Activated T-helper 17 cell treated with anti-CD3 and anti-CD28 coated beads, Interleukin-2, amount 50 U/mL, for 72 hours (primary cell): ENCODE data around the gene SLC16A10. TPM values are rescaled to one million over a fixed set of nuclear protein-coding genes. Genes with fewer than 3 reads are reported as not detected.
A peak's percentile ranks its signal among the peaks of the same experiment; 100 is the strongest.

Experiments
- ATAC-seq: fragments of 150-1000 bp; cut with Tn5 transposase; replicated peaks from 2 replicates; pipeline ENCODE4 v1.10.0; 2021; ENCODE audit warnings: mild to moderate bottlenecking, moderate library complexity
- H3K27ac Mint-ChIP-seq: one replicate; pipeline ENCODE4 v1.8.0; 2022; ENCODE audit warnings: mixed read lengths
- H3K27me3 Mint-ChIP-seq: one replicate; pipeline ENCODE4 v1.8.0; 2022; ENCODE audit warnings: mixed read lengths
- H3K36me3 Mint-ChIP-seq: one replicate; pipeline ENCODE4 v1.8.0; 2022; ENCODE audit warnings: low read depth, mild to moderate bottlenecking, mixed read lengths
- H3K4me1 Mint-ChIP-seq: one replicate; pipeline ENCODE4 v1.8.0; 2022; ENCODE audit warnings: mixed read lengths
- H3K4me3 Mint-ChIP-seq: one replicate; pipeline ENCODE4 v1.8.0; 2022; ENCODE audit warnings: mild to moderate bottlenecking, mixed read lengths
- H3K9me3 Mint-ChIP-seq: one replicate; pipeline ENCODE4 v1.8.0; 2022; ENCODE audit warnings: mixed read lengths
- total RNA-seq, 2 donors: library from RNA; stranded (reverse); gene quantifications; one replicate each; pipeline ENCODE4 v1.2.3, GENCODE V29; 2022

Gene SLC16A10
- total RNA-seq, 2 donors from 2014 or later, result 2.1 to 3.8 TPM

DNA sequence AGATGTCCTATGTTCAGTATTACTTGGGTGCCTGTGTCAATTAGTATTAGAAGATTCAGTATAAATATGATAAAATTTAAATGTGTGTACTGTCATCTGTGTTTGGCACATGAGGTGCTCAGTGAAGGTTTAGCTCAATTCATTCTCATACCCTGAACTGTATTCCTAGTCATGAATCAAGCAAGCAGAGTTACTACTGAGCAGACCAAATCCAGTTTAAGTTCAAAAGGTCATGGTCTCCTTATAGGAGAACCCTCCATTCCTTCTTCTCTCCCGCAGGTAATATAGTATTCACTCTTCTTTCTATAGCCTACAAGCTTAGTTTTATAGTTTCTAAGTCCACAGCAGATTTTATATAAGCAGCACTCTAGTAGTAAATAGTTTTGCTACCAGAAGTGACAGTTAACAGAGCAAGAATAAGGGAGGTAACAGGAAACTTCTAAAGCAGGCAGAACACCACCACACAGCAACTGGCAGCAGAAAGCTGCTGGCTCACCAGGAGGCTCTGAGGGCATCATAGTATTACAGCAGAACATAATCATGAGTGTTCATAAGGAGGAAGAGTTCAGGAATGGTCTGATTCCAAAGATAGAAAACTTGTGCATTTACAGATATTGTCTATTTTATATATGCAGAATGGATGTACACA is 133.2 kb downstream of the SLC16A10 start:
- H3K4me1 Mint-ChIP-seq, result no peaks in the 10 kb centered on the region
- no peak for ATAC-seq
- H3K27ac Mint-ChIP-seq, result no peak overlapping the region
- no peaks in the 10 kb centered on the region for H3K9me3 Mint-ChIP-seq
- H3K36me3 Mint-ChIP-seq, result no peaks in the 10 kb centered on the region
- no peaks in the 10 kb centered on the region for H3K27me3 Mint-ChIP-seq
- no peak overlapping the region for H3K4me3 Mint-ChIP-seq

DNA sequence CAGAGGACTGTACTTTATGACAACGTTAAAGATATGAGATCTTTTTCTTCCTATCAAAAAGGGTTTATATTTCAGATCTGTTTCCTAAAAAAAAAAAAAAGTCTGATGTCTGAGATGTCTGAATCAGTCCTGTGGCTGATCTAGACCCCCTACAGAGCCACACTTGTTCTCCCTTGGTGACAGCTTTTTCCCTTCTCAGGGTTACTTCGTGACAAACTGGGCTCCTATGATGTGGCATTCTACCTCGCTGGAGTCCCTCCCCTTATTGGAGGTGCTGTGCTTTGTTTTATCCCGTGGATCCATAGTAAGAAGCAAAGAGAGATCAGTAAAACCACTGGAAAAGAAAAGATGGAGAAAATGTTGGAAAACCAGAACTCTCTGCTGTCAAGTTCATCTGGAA is 134.5 kb downstream of the SLC16A10 start:
- no peaks in the 10 kb centered on the region for H3K36me3 Mint-ChIP-seq
- no peak for ATAC-seq
- H3K4me3 Mint-ChIP-seq, result no peak overlapping the region
- H3K4me1 Mint-ChIP-seq, result no peaks in the 10 kb centered on the region
- H3K9me3 Mint-ChIP-seq, result no peaks in the 10 kb centered on the region
- no peaks in the 10 kb centered on the region for H3K27me3 Mint-ChIP-seq
- peak overlapping the region; percentile 11 for H3K27ac Mint-ChIP-seq

DNA sequence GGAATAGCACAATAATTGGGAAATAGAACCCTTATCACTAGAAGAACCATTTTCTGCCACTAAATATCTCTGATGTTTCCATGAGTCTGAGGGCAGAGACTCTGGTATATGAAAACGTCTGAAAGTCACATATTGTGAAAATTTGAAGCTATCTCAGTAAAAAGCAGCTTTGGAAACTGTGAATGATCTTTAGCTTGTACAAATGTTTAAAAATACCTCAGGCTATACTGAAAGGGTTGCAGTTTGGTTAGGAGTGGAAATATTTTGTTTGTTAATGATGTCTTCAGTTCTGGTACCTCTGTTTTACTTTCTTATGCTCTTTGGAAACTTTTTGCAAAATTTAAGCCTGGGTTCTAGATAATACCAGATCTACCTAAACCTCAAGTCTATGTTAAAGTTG is 135.0 kb downstream of the SLC16A10 start:
- no peak for ATAC-seq
- H3K9me3 Mint-ChIP-seq, result no peaks in the 10 kb centered on the region
- no peaks in the 10 kb centered on the region for H3K4me1 Mint-ChIP-seq
- no peak overlapping the region for H3K27ac Mint-ChIP-seq
- H3K27me3 Mint-ChIP-seq, result no peaks in the 10 kb centered on the region
- no peak overlapping the region for H3K4me3 Mint-ChIP-seq
- no peaks in the 10 kb centered on the region for H3K36me3 Mint-ChIP-seq

DNA sequence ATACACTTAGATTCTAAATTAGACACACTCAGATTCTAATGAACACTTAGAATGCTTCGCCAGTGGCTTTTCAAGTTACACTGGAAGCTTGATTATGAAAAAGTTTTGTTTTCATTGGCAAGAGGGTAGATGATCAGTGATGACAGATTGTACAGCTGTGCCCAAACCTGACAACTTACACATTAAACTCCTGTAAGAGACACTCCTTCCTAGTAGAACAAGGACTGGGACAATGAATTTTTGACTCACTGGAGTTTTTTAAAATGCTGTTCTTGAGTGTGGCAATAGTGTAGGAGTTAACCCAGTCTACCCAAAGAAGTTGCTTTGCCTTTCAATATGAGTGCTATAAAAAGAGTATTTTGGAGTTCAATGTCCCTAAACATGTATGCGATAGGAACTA is 140.8 kb downstream of the SLC16A10 start:
- ATAC-seq, result no peak
- no peaks in the 10 kb centered on the region for H3K4me1 Mint-ChIP-seq
- H3K36me3 Mint-ChIP-seq, result no peaks in the 10 kb centered on the region
- H3K27me3 Mint-ChIP-seq, result no peaks in the 10 kb centered on the region
- H3K27ac Mint-ChIP-seq, result no peak overlapping the region
- no peak overlapping the region for H3K4me3 Mint-ChIP-seq
- no peaks in the 10 kb centered on the region for H3K9me3 Mint-ChIP-seq

DNA sequence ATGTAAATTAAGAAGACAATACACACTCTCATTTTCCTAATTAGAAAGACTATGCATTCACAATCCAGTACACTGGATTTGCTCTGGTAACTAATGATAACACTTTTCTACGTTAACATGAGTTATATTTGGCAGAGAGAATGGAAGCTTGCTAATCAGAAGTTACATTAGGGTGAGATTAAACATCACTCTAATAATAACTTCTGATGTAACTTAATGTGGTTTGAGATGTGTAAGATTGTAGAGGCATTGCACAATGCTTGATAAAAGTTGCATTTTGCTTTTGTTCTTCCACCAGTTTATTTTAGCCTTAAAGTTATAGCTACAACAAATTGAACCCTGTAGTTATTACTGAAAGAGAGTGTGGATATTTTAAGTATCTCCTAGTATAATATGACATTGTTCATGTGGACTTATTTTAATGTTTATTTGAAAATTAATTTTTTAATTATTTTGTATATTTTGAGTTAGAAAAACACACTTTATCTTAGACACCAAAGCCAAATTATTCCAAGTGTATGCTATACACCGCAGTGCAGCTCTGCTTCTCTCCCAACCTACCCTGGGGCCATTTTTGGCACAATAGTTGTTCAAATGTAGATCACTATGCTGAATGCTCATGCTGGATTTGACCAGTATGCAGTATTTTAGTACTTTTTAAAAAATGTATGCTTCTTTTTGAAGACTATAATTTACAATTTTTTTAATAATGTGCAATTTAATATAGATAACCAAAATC is 143.2 kb downstream of the SLC16A10 start:
- no peak for ATAC-seq
- no peak overlapping the region for H3K4me3 Mint-ChIP-seq
- H3K4me1 Mint-ChIP-seq, result no peaks in the 10 kb centered on the region
- no peaks in the 10 kb centered on the region for H3K36me3 Mint-ChIP-seq
- peaks cover 4% of the 10 kb centered on the region for H3K27me3 Mint-ChIP-seq
- H3K9me3 Mint-ChIP-seq, result no peaks in the 10 kb centered on the region
- H3K27ac Mint-ChIP-seq, result no peak overlapping the region

DNA sequence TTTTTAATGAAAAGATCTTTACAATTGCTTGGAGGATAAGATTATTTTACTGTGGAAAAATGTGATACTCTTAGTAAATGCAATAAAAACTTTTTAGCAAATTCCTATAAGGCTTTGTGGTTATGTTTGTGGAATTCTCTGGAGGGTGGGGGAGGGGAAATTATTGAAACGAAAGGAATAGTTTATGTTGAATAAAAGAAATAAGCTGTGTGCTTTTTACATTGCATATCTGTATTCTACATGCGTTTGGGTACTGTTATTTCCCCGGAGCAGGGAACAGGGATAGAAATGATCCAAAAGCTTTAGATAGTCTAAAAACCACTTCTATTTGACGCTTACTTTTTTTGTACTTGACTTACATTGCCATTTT is 143.8 kb downstream of the SLC16A10 start:
- peaks cover 4% of the 10 kb centered on the region for H3K27me3 Mint-ChIP-seq
- no peak for ATAC-seq
- H3K4me1 Mint-ChIP-seq, result no peaks in the 10 kb centered on the region
- H3K36me3 Mint-ChIP-seq, result no peaks in the 10 kb centered on the region
- H3K9me3 Mint-ChIP-seq, result no peaks in the 10 kb centered on the region
- no peak overlapping the region for H3K27ac Mint-ChIP-seq
- H3K4me3 Mint-ChIP-seq, result no peak overlapping the region

DNA sequence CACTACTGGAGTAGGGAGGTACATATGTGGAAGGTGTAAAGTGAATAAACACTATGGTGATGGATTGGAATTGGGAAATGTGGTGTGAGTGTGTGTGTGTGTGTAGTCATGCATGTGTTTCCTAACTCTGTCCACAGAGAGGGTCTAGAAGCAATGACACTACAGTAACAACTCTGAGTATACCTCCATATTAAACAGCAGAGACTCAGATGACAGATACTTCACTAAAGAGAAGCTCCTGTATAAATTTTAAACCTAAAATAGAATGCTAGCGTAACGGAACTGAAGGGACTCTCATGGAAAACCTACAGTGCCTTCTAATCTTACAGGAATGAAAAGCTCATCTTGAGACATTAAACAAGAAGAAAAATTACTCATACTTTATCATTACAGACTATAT is 150.5 kb downstream of the SLC16A10 start:
- no peak for ATAC-seq
- no peaks in the 10 kb centered on the region for H3K36me3 Mint-ChIP-seq
- no peaks in the 10 kb centered on the region for H3K4me1 Mint-ChIP-seq
- no peaks in the 10 kb centered on the region for H3K9me3 Mint-ChIP-seq
- no peak overlapping the region for H3K27ac Mint-ChIP-seq
- H3K4me3 Mint-ChIP-seq, result no peak overlapping the region
- H3K27me3 Mint-ChIP-seq, result peaks cover 4% of the 10 kb centered on the region

DNA sequence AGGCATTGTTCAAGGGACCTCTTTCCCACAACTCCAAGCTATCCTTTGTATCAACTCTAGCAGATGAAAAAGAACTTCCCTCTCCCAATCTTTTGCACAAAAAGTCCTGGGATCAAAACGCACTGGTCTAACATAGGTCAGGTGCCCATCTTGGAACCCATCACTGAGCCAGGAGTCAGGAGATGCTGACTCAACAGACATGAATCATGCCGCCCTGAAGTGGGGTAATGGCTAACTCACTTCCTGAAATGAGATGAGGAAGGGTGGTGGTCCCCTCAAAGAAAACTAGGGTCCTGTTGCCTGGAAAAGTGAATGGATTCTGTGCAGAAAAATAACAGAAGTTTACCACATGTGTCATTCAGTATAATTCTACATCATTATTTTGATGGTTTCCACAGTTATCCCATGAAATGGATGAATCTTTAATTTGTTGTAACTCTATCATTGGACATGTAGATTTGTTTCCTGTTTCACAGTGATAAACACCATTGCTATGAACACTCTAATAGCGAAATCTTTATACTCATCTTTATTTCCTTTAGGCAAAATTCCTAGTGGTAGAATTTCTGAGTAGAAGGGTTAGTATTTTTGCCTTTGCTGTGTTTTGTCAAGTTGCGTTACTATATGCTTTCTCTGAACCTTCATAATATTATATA is 151.3 kb downstream of the SLC16A10 start:
- ATAC-seq, result no peak

DNA sequence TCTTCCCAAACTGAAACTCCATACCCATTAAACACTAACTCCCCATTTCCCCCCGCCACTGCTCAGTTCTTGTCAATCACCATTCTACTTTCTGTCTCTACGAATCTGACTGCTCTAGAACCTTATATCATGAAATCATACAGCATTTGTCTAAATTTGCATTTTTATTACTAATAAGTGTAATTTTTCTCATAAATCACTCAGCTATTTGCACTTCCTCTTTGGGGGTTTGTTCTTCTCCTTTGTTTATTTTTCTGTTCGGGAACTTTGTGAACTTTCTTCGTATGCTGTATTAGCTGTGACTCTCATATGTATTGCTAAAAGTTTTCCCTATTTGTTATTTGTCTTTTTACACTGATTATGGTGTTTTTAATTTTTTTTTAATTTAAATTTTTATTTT is 152.2 kb downstream of the SLC16A10 start:
- H3K27me3 Mint-ChIP-seq, result peaks cover 5% of the 10 kb centered on the region
- no peaks in the 10 kb centered on the region for H3K9me3 Mint-ChIP-seq
- H3K27ac Mint-ChIP-seq, result no peak overlapping the region
- no peak for ATAC-seq
- H3K36me3 Mint-ChIP-seq, result no peaks in the 10 kb centered on the region
- no peak overlapping the region for H3K4me3 Mint-ChIP-seq
- no peaks in the 10 kb centered on the region for H3K4me1 Mint-ChIP-seq

More for the DNA sequence above, 151.3 kb downstream of the SLC16A10 start:
- H3K36me3 Mint-ChIP-seq, result no peaks in the 10 kb centered on the region
- no peaks in the 10 kb centered on the region for H3K4me1 Mint-ChIP-seq
- H3K27me3 Mint-ChIP-seq, result peaks cover 3% of the 10 kb centered on the region
- H3K27ac Mint-ChIP-seq, result no peak overlapping the region
- H3K9me3 Mint-ChIP-seq, result no peaks in the 10 kb centered on the region
- H3K4me3 Mint-ChIP-seq, result no peak overlapping the region

DNA sequence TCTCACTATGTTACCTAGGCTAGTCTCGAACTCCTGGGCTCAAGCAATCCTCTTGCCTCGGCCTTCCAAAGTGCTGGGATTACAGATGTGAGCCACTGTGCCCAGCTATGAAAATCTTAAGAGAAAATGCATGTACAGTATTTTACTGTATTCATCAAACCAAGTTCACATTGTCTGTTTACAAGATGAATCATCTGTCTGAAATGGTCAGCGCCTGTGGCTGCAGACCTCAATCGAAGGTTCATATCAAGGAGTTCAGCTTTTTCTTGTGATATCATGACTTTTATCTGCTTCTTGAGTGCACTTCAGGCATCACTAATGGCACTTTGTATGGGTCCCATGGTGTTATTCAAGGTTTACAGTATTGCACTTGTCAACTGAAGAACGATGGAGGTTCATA is 155.1 kb downstream of the SLC16A10 start:
- no peak overlapping the region for H3K4me3 Mint-ChIP-seq
- ATAC-seq, result no peak
- H3K36me3 Mint-ChIP-seq, result no peaks in the 10 kb centered on the region
- H3K4me1 Mint-ChIP-seq, result no peaks in the 10 kb centered on the region
- no peaks in the 10 kb centered on the region for H3K9me3 Mint-ChIP-seq
- H3K27me3 Mint-ChIP-seq, result peaks cover 8% of the 10 kb centered on the region
- no peak overlapping the region for H3K27ac Mint-ChIP-seq

DNA sequence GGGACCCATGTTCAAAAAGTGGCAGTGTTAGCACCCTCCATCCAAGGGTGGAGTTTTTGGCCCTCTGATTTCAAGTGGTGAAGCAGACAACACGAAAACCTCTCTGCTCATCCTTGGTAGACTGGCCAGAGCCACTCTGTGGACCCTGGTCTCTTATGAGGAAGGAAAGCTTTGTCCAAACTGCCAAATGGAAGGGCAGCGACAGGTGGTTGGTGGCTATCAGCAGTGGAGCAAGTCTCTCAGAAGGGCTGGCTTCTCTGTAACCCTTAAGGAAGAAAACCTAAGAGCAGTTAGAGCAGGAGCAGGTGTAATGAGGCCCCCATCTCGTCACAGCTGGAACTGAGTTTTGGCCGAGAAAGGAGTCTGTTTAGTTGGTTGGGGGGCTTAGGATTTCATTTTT is 155.8 kb downstream of the SLC16A10 start:
- peaks cover 8% of the 10 kb centered on the region for H3K27me3 Mint-ChIP-seq
- no peaks in the 10 kb centered on the region for H3K36me3 Mint-ChIP-seq
- ATAC-seq, result no peak
- H3K27ac Mint-ChIP-seq, result no peak overlapping the region
- H3K9me3 Mint-ChIP-seq, result no peaks in the 10 kb centered on the region
- H3K4me1 Mint-ChIP-seq, result no peaks in the 10 kb centered on the region
- H3K4me3 Mint-ChIP-seq, result no peak overlapping the region

DNA sequence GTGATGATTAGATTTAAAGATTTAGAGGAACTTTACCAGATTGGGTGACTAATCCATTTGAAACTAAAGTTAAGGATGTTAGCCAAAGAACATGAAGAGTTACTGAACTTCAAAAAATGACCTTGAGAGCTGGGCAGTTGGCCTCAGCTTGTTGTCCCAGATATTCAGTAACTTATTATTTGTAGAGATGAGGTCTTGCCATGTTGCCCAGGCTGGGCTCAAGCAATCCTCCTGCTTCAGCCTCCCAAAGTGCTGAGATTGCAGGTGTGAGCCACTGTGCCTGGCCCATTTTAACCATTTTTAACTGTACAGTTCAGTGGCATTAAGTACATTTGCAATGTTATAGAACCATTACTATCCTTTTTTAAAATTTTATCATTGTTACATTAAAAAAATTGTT is 161.5 kb downstream of the SLC16A10 start:
- H3K27me3 Mint-ChIP-seq, result peaks cover 10% of the 10 kb centered on the region
- no peak overlapping the region for H3K27ac Mint-ChIP-seq
- no peak overlapping the region for H3K4me3 Mint-ChIP-seq
- ATAC-seq, result no peak
- H3K4me1 Mint-ChIP-seq, result no peaks in the 10 kb centered on the region
- H3K36me3 Mint-ChIP-seq, result no peaks in the 10 kb centered on the region
- H3K9me3 Mint-ChIP-seq, result no peaks in the 10 kb centered on the region

DNA sequence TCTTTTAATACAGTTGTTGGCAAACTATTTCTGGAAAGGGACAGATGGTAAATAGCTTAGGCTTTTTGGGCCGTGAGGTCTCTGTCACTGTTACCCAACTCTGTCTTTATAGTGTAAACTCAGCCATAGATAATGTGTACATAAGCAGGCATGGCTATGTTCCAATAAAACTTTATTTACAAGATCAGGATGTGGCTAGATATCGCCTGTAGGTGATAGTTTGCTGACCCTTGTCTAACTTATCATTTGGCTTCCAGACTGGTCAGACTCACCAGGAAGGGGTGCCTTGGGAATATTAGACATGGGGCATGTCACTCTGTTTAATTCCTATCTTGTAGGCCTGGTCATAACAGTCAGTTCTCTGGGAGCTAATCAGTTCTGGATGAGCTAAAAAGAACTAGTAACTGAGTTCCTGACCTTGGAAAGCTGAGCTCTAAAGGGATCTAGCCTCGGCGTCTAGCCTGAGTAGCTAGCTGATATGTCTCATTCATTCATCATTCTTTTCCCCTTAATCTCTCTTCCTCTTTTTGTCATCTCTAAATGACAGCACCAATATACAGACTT is 163.6 kb downstream of the SLC16A10 start:
- no peaks in the 10 kb centered on the region for H3K9me3 Mint-ChIP-seq
- no peak overlapping the region for H3K27ac Mint-ChIP-seq
- no peak for ATAC-seq
- no peaks in the 10 kb centered on the region for H3K36me3 Mint-ChIP-seq
- H3K4me3 Mint-ChIP-seq, result no peak overlapping the region
- H3K4me1 Mint-ChIP-seq, result no peaks in the 10 kb centered on the region
- peaks cover 15% of the 10 kb centered on the region for H3K27me3 Mint-ChIP-seq

DNA sequence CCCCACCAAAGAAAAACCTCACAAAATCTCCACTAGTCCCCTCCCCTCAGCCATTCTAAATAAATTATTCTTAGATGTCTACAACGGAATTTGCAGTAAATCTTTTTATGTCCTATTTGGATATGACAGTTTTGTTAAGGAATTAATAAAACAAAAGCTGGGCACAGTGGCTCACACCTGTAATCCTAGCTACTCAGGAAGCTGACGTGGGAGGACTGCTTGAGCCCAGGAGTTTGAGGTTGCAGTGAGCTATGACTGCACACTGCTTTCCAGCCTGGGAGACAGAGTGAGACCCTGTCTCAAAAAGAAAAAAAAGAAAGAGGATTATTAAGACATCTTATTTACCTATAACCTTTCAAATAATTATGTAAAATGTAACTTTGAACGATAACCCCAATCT is 165.4 kb downstream of the SLC16A10 start:
- H3K36me3 Mint-ChIP-seq, result no peaks in the 10 kb centered on the region
- no peak overlapping the region for H3K27ac Mint-ChIP-seq
- H3K4me1 Mint-ChIP-seq, result no peaks in the 10 kb centered on the region
- H3K27me3 Mint-ChIP-seq, result peaks cover 15% of the 10 kb centered on the region
- no peak overlapping the region for H3K4me3 Mint-ChIP-seq
- H3K9me3 Mint-ChIP-seq, result no peaks in the 10 kb centered on the region
- no peak for ATAC-seq
